OCI-LY7 (cell line): ENCODE results near the gene INTS13. TPM values are rescaled to one million over a fixed set of nuclear protein-coding genes. Genes with fewer than 3 reads are reported as not detected.

Experiments used
- BruUV-seq: library from RNA; stranded (reverse); fragments of 400-500 nt; replicated peaks from 2 replicates; lab custom pipeline; 2021; lab: Mats Ljungman, UMichigan
- CTCF ChIA-PET: fragments of 300-600 bp; sonication (Branson Sonifier 250); formaldehyde crosslinking; loops from one replicate; lab custom pipeline; 2022; ENCODE audit warnings: antibody characterized with exemption; ENCODE audit not compliant: unreplicated experiment; lab: Charles Lee
- POLR2A ChIA-PET: fragments of 300-600 bp; sonication (Branson Sonifier 250); formaldehyde crosslinking; loops from one replicate; lab custom pipeline; 2022; ENCODE audit warnings: antibody characterized with exemption; lab: Charles Lee
- DNase-seq: peaks from one replicate; pipeline ENCODE4 v3.0.0-alpha.2; 2015; ENCODE audit warnings: low spot score
- H2AFZ ChIP-seq: fragments of 200-600 bp; sonication (generic), shearing (Covaris generic); 2 replicates; pipeline ENCODE4 v1.6.1; 2014; ENCODE audit warnings: mild to moderate bottlenecking, antibody characterized with exemption, low read length, moderate library complexity
- H3K27ac ChIP-seq: fragments of 200-600 bp; sonication (generic); 2 replicates; pipeline ENCODE4 v1.5.1; 2014; ENCODE audit warnings: mixed run types, low read depth, mild to moderate bottlenecking, moderate library complexity, low read length, inconsistent platforms; ENCODE audit not compliant: poor library complexity, severe bottlenecking
- H3K36me3 ChIP-seq: fragments of 200-600 bp; sonication (generic); 2 replicates; pipeline ENCODE4 v1.6.1; 2014; ENCODE audit warnings: mild to moderate bottlenecking, antibody characterized with exemption, low read length, moderate library complexity, mixed read lengths; ENCODE audit not compliant: insufficient read depth
- H3K4me1 ChIP-seq: fragments of 200-600 bp; sonication (generic); 2 replicates; pipeline ENCODE4 v1.5.1; 2014; ENCODE audit warnings: mild to moderate bottlenecking, low read length; ENCODE audit not compliant: insufficient read depth, poor library complexity, severe bottlenecking
- H3K4me2 ChIP-seq: fragments of 200-600 bp; sonication (generic); 2 replicates; pipeline ENCODE4 v1.6.1; 2014; ENCODE audit warnings: mild to moderate bottlenecking, low read length
- H3K4me3 ChIP-seq: fragments of 200-600 bp; sonication (generic); 2 replicates; pipeline ENCODE4 v1.5.1; 2014; ENCODE audit warnings: mild to moderate bottlenecking, low read depth, low read length; ENCODE audit not compliant: poor library complexity, severe bottlenecking
- H3K79me2 ChIP-seq: fragments of 200-600 bp; sonication (generic); 2 replicates; pipeline ENCODE4 v1.6.1; 2016; ENCODE audit warnings: low read depth, mild to moderate bottlenecking, low read length, moderate library complexity, mixed read lengths; ENCODE audit not compliant: insufficient read depth
- H3K9me2 ChIP-seq: fragments of 200-600 bp; sonication (generic); 2 replicates; pipeline ENCODE4 v1.6.1; 2016; ENCODE audit warnings: mild to moderate bottlenecking, low read length, mixed read lengths; ENCODE audit not compliant: insufficient read depth
- H3K9me3 ChIP-seq: fragments of 200-600 bp; sonication (generic); 2 replicates; pipeline ENCODE4 v1.6.1; 2014; ENCODE audit warnings: mild to moderate bottlenecking, mixed run types, low read length, mixed read lengths
- H4K20me1 ChIP-seq: fragments of 200-600 bp; sonication (generic); 2 replicates; pipeline ENCODE4 v1.6.1; 2014; ENCODE audit warnings: mild to moderate bottlenecking, antibody characterized with exemption, low read length, moderate library complexity, mixed read lengths; ENCODE audit not compliant: insufficient read depth
- EZH2phosphoT487 ChIP-seq: fragments of 200-600 bp; sonication (generic); IDR thresholded peaks from 2 replicates; pipeline ENCODE4 v1.6.1; 2018; ENCODE audit warnings: low read depth, borderline replicate concordance, mild to moderate bottlenecking, mixed run types, antibody characterized with exemption, low read length, moderate library complexity, mixed read lengths
- intact Hi-C: fragments of 100-400 bp; cut with micrococcal nuclease; formaldehyde crosslinking; loops from one replicate; pipeline ENCODE4 v1.10.0; 2022; ENCODE audit not compliant: unreplicated experiment
- total RNA-seq, 2 experiments: library from RNA; depleted of rRNA in 1 of 2; stranded (reverse); fragments of >200 nt in 1 of 2; shearing (Covaris generic) in 1 of 2; gene quantifications; 2 replicates each; pipeline ENCODE4 v1.2.3, GENCODE V29; 2014 to 2022
- TF ChIP-seq, protein P1 (sequence below): fragments of 200-600 bp; sonication (generic); conservative IDR thresholded peaks from 2 replicates; pipeline ENCODE4 v1.5.1; 2014; ENCODE audit warnings: mild to moderate bottlenecking, antibody characterized with exemption, low read length, moderate library complexity, mixed read lengths

Gene INTS13
- total RNA-seq, 2 experiments from 2014 or later: 34.2 to 39.1 TPM

DNA sequence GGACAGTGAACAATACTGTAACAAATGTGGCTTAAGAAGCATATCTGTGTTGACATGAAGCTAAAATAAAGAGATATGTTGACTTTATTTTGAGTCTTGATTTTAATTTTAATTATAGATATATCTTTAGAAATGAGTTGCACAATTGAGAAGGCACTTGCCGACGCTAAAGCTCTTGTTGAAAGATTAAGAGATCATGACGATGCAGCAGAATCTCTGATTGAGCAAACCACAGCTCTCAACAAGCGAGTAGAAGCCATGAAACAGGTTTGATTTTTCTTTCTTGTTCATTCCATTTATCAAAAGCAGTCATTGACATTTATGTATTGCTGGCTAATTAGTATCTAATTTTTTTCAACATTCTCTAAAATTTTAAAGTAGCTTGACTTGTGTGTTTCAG, 16.2 kb upstream of the INTS13 start:
- BruUV-seq: no TSS peak
- Histone ChIP-seq H3K4me1 (no peaks in the 10 kb centered on the region), H4K20me1 (no peaks in the 10 kb centered on the region), H3K27ac (no peak overlapping the region), H3K4me2 (no peak overlapping the region), H3K4me3 (no peak overlapping the region), H3K9me2 (no peaks in the 10 kb centered on the region), H3K9me3 (no peaks in the 10 kb centered on the region; the same call in 1 of the 2 replicates), H3K36me3 (peaks cover 39% of the 10 kb centered on the region), H3K79me2 (peaks cover 46% of the 10 kb centered on the region; the same call in 1 of the 2 replicates), H2AFZ (no peak overlapping the region)
- ChIA-PET CTCF (no interaction called here), POLR2A (interaction anchor here (0.7 to 1.6 kb wide), 4 partner anchors 18 to 61 kb away, joined by 3 to 5 read pairs (median 3); no protein-coding TSS in a partner anchor)
- TF ChIP-seq EZH2phosphoT487: no peak
- TF ChIP-seq, protein P1, sequence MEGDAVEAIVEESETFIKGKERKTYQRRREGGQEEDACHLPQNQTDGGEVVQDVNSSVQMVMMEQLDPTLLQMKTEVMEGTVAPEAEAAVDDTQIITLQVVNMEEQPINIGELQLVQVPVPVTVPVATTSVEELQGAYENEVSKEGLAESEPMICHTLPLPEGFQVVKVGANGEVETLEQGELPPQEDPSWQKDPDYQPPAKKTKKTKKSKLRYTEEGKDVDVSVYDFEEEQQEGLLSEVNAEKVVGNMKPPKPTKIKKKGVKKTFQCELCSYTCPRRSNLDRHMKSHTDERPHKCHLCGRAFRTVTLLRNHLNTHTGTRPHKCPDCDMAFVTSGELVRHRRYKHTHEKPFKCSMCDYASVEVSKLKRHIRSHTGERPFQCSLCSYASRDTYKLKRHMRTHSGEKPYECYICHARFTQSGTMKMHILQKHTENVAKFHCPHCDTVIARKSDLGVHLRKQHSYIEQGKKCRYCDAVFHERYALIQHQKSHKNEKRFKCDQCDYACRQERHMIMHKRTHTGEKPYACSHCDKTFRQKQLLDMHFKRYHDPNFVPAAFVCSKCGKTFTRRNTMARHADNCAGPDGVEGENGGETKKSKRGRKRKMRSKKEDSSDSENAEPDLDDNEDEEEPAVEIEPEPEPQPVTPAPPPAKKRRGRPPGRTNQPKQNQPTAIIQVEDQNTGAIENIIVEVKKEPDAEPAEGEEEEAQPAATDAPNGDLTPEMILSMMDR: no peak
- no peak for DNase-seq
- intact Hi-C loops: no loop called here

DNA sequence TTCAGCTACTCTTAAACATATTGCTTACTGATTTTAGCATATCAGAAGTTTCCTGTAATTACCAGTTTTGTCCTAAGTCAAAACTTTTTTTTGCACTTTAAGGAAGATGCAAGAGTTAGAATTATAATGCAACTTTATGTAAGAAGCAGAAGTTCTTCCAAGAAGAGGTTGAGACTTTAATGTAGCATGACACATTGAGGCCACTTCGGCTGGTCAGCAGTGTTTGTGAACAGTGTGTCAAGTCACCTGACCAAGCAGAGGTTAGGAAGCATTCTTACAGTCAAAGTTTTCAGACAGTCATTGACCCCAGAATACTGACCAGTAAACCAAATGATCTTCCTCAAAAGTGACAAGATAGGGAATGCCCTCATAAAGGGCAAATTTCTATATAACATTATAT, 15.7 kb upstream of the INTS13 start:
- H3K4me1 ChIP-seq: no peaks in the 10 kb centered on the region
- no peaks in the 10 kb centered on the region for H3K9me2 ChIP-seq
- no peak overlapping the region for H3K4me3 ChIP-seq
- DNase-seq: no peak
- intact Hi-C loops: no loop called here
- BruUV-seq: no TSS peak
- peaks cover 40% of the 10 kb centered on the region for H3K36me3 ChIP-seq
- POLR2A ChIA-PET: interaction anchor here (1.4 to 2.6 kb wide), 3 partner anchors 11 to 27 kb away, joined by 3 to 9 read pairs (median 5); no protein-coding TSS in a partner anchor
- no peak overlapping the region for H2AFZ ChIP-seq
- no peak overlapping the region for H3K4me2 ChIP-seq
- H3K27ac ChIP-seq: no peak overlapping the region
- CTCF ChIA-PET: no interaction called here
- peaks cover 3% of the 10 kb centered on the region; the same call in 1 of the 2 replicates for H3K9me3 ChIP-seq
- TF ChIP-seq EZH2phosphoT487: no peak
- TF ChIP-seq, protein P1: no peak
- H3K79me2 ChIP-seq: peaks cover 52% of the 10 kb centered on the region
- no peaks in the 10 kb centered on the region for H4K20me1 ChIP-seq

DNA sequence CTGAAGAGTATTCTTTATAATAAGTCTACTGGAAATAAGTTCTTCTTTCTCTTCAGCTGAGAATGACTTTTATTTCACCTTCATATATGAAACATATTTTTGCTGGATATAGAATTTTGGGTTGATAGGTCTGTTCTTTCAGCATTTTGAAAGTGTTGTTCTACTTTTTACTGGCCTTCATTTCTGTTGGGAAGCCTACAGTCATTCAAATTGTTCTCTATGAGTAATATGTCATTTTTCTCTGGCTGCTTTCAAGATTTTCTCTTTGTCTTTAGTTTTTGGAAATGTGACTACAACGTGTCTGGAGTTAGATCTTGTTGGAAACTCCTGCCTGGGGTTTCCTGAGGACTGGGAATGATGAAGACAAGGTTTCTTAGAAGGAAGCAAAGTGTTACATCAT, 10.5 kb upstream of the INTS13 start:
- Histone ChIP-seq H3K36me3 (peaks cover 28% of the 10 kb centered on the region), H3K9me3 (peaks cover 7% of the 10 kb centered on the region; the same call in 1 of the 2 replicates), H2AFZ (no peak overlapping the region), H3K4me2 (no peak overlapping the region), H3K27ac (no peak overlapping the region), H3K4me1 (peaks cover under 1% of the 10 kb centered on the region), H3K79me2 (peaks cover 99% of the 10 kb centered on the region), H3K9me2 (no peaks in the 10 kb centered on the region), H4K20me1 (no peaks in the 10 kb centered on the region), H3K4me3 (no peak overlapping the region)
- intact Hi-C loops: no loop called here
- DNase-seq: no peak
- TF ChIP-seq, protein P1: no peak
- TF ChIP-seq EZH2phosphoT487: no peak
- CTCF ChIA-PET: no interaction called here
- no TSS peak for BruUV-seq
- POLR2A ChIA-PET: no interaction called here
